DND-41 (cell line): Measurements from ENCODE around the gene RALGPS2.

Source experiments
- ATAC-seq: fragments of 200-7000 bp; cut with Tn5 transposase; 3 replicates; pipeline ENCODE4 v1.9.1; 2021; ENCODE audit warnings: low read depth; ENCODE audit not compliant: insufficient read depth
- DNase-seq: peaks from one replicate; pipeline ENCODE4 v3.0.0-alpha.2; 2020
- H2AFZ ChIP-seq: 2 replicates; pipeline ENCODE4 v1.6.0; 2012; ENCODE audit warnings: low read depth, low read length
- H3K27ac ChIP-seq: 2 replicates; pipeline ENCODE4 v1.5.1; 2012; ENCODE audit warnings: low read length, inconsistent platforms
- H3K27me3 ChIP-seq: fragments of 200-600 bp; sonication (generic); 2 replicates; pipeline ENCODE4 v1.6.0; 2012; ENCODE audit warnings: low read length, mild to moderate bottlenecking, inconsistent platforms; ENCODE audit not compliant: insufficient read depth, poor library complexity
- H3K36me3 ChIP-seq: 2 replicates; pipeline ENCODE4 v1.5.1; 2012; ENCODE audit warnings: low read length, inconsistent platforms; ENCODE audit not compliant: insufficient read depth
- H3K4me1 ChIP-seq: 2 replicates; pipeline ENCODE4 v1.5.1; 2012; ENCODE audit warnings: mild to moderate bottlenecking, low read length; ENCODE audit not compliant: insufficient read depth
- H3K4me2 ChIP-seq: 2 replicates; pipeline ENCODE4 v1.6.0; 2012; ENCODE audit warnings: mild to moderate bottlenecking, moderate library complexity, low read length, inconsistent platforms; ENCODE audit not compliant: insufficient read depth
- H3K4me3 ChIP-seq, 2 experiments: fragments of 200-600 bp in 1 of 2; shearing (Covaris generic) in 1 of 2; 2 replicates each; pipeline ENCODE4 v1.5.1; 2012 to 2016; ENCODE audit warnings: inconsistent platforms in 2 of 2, low read length in 2 of 2, mild to moderate bottlenecking in 2 of 2, low read depth in 1 of 2, moderate library complexity in 1 of 2
- H3K79me2 ChIP-seq: 2 replicates; pipeline ENCODE4 v1.6.0; 2012; ENCODE audit warnings: low read length, inconsistent platforms; ENCODE audit not compliant: insufficient read depth
- H3K9ac ChIP-seq: 2 replicates; pipeline ENCODE4 v1.6.0; 2012; ENCODE audit warnings: low read depth, mild to moderate bottlenecking, inconsistent platforms, low read length, moderate library complexity
- H3K9me3 ChIP-seq: 2 replicates; pipeline ENCODE4 v1.5.1; 2012; ENCODE audit warnings: low read length, moderate library complexity, mild to moderate bottlenecking, inconsistent platforms; ENCODE audit not compliant: insufficient read depth, severe bottlenecking
- H4K20me1 ChIP-seq: 2 replicates; pipeline ENCODE4 v1.6.0; 2012; ENCODE audit warnings: low read length; ENCODE audit not compliant: insufficient read depth
- EZH2 ChIP-seq: IDR thresholded peaks from 3 replicates; pipeline ENCODE4 v1.6.1; 2012; ENCODE audit warnings: borderline replicate concordance, low read depth, mild to moderate bottlenecking, moderate library complexity, low read length, inconsistent platforms; ENCODE audit not compliant: severe bottlenecking
- TF ChIP-seq, protein P1 (sequence below): IDR thresholded peaks from 2 replicates; pipeline ENCODE4 v1.5.1; 2012; ENCODE audit warnings: borderline replicate concordance, low read length, moderate library complexity, mild to moderate bottlenecking; ENCODE audit not compliant: poor library complexity, severe bottlenecking; ENCODE audit errors: extremely low read depth

Gene RALGPS2

DNA sequence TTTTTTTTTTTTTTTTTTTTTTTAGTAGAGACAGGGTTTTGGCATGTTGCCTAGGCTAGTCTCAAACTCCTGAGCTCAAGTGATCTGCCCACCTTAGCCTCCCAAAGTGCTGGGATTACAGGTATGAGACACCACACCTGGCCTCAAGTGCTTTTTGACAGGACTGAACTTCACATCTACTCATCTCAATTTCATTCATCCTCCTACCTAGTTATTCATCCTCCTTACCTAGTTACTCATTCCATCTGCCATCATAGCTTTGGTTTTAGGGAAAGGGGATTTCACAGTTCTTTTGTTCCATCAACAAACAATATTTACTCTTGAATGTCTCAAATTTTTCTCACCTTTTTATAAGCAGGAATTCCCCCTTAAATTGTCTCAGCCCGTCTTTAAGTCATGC lies 38.6 kb upstream of the RALGPS2 start:
- Histone ChIP-seq H3K9me3 (no peaks in the 10 kb centered on the region), H4K20me1 (no peaks in the 10 kb centered on the region), H3K79me2 (no peaks in the 10 kb centered on the region), H3K36me3 (no peaks in the 10 kb centered on the region), H3K27me3 (peaks cover 3% of the 10 kb centered on the region), H3K27ac (no peak overlapping the region), H3K9ac (no peak overlapping the region), H3K4me1 (no peaks in the 10 kb centered on the region), H3K4me3 (no peak overlapping the region), H2AFZ (no peak overlapping the region), H3K4me2 (no peak overlapping the region)
- no peak for ATAC-seq
- TF ChIP-seq, protein P1, sequence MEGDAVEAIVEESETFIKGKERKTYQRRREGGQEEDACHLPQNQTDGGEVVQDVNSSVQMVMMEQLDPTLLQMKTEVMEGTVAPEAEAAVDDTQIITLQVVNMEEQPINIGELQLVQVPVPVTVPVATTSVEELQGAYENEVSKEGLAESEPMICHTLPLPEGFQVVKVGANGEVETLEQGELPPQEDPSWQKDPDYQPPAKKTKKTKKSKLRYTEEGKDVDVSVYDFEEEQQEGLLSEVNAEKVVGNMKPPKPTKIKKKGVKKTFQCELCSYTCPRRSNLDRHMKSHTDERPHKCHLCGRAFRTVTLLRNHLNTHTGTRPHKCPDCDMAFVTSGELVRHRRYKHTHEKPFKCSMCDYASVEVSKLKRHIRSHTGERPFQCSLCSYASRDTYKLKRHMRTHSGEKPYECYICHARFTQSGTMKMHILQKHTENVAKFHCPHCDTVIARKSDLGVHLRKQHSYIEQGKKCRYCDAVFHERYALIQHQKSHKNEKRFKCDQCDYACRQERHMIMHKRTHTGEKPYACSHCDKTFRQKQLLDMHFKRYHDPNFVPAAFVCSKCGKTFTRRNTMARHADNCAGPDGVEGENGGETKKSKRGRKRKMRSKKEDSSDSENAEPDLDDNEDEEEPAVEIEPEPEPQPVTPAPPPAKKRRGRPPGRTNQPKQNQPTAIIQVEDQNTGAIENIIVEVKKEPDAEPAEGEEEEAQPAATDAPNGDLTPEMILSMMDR, result no peak
- no peak for TF ChIP-seq EZH2
- DNase-seq, result no peak

DNA sequence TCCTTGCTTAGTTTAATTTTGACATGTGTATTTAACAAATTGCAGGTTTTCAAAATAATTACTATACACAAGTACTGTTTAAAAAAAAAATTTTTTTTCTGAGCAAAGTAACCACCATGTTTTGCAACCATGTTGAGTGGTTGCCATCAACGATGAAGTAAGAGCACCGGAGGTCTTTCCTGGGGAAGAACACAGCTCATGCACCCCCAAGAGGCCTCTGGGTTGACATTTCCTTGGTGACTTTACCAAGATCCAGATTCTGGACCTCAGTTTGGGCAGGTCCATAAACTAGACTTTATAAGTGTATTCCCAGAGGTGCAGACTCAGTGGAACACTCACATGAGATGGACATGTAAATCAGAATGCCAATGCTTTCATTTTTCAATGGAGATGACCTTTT lies 36.8 kb upstream of the RALGPS2 start:
- Histone ChIP-seq H3K4me2 (no peak overlapping the region), H3K36me3 (no peaks in the 10 kb centered on the region), H3K9me3 (no peaks in the 10 kb centered on the region), H3K79me2 (no peaks in the 10 kb centered on the region), H2AFZ (no peak overlapping the region), H3K27me3 (peaks cover 3% of the 10 kb centered on the region), H3K4me1 (no peaks in the 10 kb centered on the region), H3K9ac (no peak overlapping the region), H3K27ac (no peak overlapping the region), H3K4me3 (no peak overlapping the region), H4K20me1 (no peaks in the 10 kb centered on the region)
- DNase-seq (no peak), ATAC-seq (no peak)
- TF ChIP-seq, protein P1, result no peak
- no peak for TF ChIP-seq EZH2

DNA sequence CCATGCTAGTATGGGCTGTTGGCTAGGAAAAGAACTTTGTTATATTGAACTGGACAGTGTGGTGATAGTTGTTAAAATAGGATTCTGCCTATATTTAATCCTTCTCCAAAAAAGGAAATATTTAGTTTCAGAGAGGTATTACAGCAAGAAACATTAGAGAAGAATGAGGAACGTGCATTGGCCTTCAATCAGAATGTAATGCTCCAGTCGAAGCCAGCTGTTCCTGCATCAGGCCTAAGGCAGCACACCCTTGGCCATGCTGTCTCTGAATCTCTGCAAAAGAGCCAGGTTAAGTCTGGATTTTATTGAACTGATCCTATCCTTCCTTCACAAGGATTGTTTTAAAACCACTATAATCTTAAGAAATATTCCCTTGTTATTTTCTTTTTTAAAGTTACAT lies 35.3 kb upstream of the RALGPS2 start:
- H3K4me3 ChIP-seq, result no peak overlapping the region
- ATAC-seq, result no peak
- H3K9me3 ChIP-seq, result no peaks in the 10 kb centered on the region
- H4K20me1 ChIP-seq, result no peaks in the 10 kb centered on the region
- H3K4me1 ChIP-seq, result no peaks in the 10 kb centered on the region
- TF ChIP-seq, protein P1, result no peak
- TF ChIP-seq EZH2, result no peak
- no peak overlapping the region for H3K4me2 ChIP-seq
- H2AFZ ChIP-seq, result no peak overlapping the region
- no peak overlapping the region for H3K27ac ChIP-seq
- no peak overlapping the region for H3K9ac ChIP-seq
- DNase-seq, result no peak
- H3K79me2 ChIP-seq, result no peaks in the 10 kb centered on the region
- H3K36me3 ChIP-seq, result no peaks in the 10 kb centered on the region
- no peaks in the 10 kb centered on the region for H3K27me3 ChIP-seq

DNA sequence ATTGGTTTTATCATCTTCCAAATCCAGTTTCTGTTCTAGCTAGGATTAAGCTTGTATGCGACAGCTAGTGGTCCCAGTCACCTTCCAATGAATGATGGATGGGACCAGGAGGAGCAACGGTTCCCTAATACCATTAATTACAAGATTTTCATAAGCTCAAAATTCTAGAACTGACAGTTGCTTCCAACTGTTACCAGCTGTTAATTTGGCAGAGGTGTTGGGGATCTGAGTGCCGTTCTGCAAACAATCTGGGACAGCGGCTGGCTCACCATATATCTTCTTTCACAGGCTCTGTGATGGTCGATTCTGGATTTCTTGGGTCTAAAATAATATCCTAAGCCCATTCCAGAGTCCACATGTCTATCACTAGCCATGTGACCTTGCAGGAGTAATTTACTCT lies 34.5 kb upstream of the RALGPS2 start:
- DNase-seq, result no peak
- H3K27ac ChIP-seq, result no peak overlapping the region
- no peak for TF ChIP-seq EZH2
- TF ChIP-seq, protein P1, result no peak
- ATAC-seq, result no peak
- H4K20me1 ChIP-seq, result no peaks in the 10 kb centered on the region
- no peak overlapping the region for H3K4me2 ChIP-seq
- H3K9me3 ChIP-seq, result no peaks in the 10 kb centered on the region
- no peaks in the 10 kb centered on the region for H3K27me3 ChIP-seq
- no peak overlapping the region for H2AFZ ChIP-seq
- H3K4me3 ChIP-seq, result no peak overlapping the region
- H3K79me2 ChIP-seq, result no peaks in the 10 kb centered on the region
- H3K9ac ChIP-seq, result no peak overlapping the region
- H3K36me3 ChIP-seq, result no peaks in the 10 kb centered on the region
- H3K4me1 ChIP-seq, result no peaks in the 10 kb centered on the region
